Measurements from ENCODE around the gene DPY19L2.
"Not testable (repeated sequence)": the region's sequence is repeated elsewhere in the genome, so short reads cannot be mapped to it uniquely, and the experiment has no call there.

- not testable (repeated sequence) for TF ChIP-seq EZH2phosphoT487 (IDR thresholded peaks at IDR 0.05; ENCODE audit: insufficient read depth, low read depth); EZH2 (IDR thresholded peaks at IDR 0.05; ENCODE audit: insufficient read depth, poor library complexity, severe bottlenecking)
Observed at GRCh38 chr12:63656407-63656806, 11.9 kb downstream of the DPY19L2 start.

Data from GM23248 (cell line).